DND-41 (cell line): Measurements from ENCODE around the gene BCO2.

Experiments used
- ATAC-seq: fragments of 200-7000 bp; cut with Tn5 transposase; 3 replicates; pipeline ENCODE4 v1.9.1; 2021; ENCODE audit warnings: low read depth; ENCODE audit not compliant: insufficient read depth
- DNase-seq: peaks from one replicate; pipeline ENCODE4 v3.0.0-alpha.2; 2020
- H2AFZ ChIP-seq: 2 replicates; pipeline ENCODE4 v1.6.0; 2012; ENCODE audit warnings: low read depth, low read length
- H3K27ac ChIP-seq: 2 replicates; pipeline ENCODE4 v1.5.1; 2012; ENCODE audit warnings: low read length, inconsistent platforms
- H3K27me3 ChIP-seq: fragments of 200-600 bp; sonication (generic); 2 replicates; pipeline ENCODE4 v1.6.0; 2012; ENCODE audit warnings: low read length, mild to moderate bottlenecking, inconsistent platforms; ENCODE audit not compliant: insufficient read depth, poor library complexity
- H3K36me3 ChIP-seq: 2 replicates; pipeline ENCODE4 v1.5.1; 2012; ENCODE audit warnings: low read length, inconsistent platforms; ENCODE audit not compliant: insufficient read depth
- H3K4me1 ChIP-seq: 2 replicates; pipeline ENCODE4 v1.5.1; 2012; ENCODE audit warnings: mild to moderate bottlenecking, low read length; ENCODE audit not compliant: insufficient read depth
- H3K4me2 ChIP-seq: 2 replicates; pipeline ENCODE4 v1.6.0; 2012; ENCODE audit warnings: mild to moderate bottlenecking, moderate library complexity, low read length, inconsistent platforms; ENCODE audit not compliant: insufficient read depth
- H3K4me3 ChIP-seq, 2 experiments: fragments of 200-600 bp in 1 of 2; shearing (Covaris generic) in 1 of 2; 2 replicates each; pipeline ENCODE4 v1.5.1; 2012 to 2016; ENCODE audit warnings: inconsistent platforms in 2 of 2, low read length in 2 of 2, mild to moderate bottlenecking in 2 of 2, low read depth in 1 of 2, moderate library complexity in 1 of 2
- H3K79me2 ChIP-seq: 2 replicates; pipeline ENCODE4 v1.6.0; 2012; ENCODE audit warnings: low read length, inconsistent platforms; ENCODE audit not compliant: insufficient read depth
- H3K9ac ChIP-seq: 2 replicates; pipeline ENCODE4 v1.6.0; 2012; ENCODE audit warnings: low read depth, mild to moderate bottlenecking, inconsistent platforms, low read length, moderate library complexity
- H3K9me3 ChIP-seq: 2 replicates; pipeline ENCODE4 v1.5.1; 2012; ENCODE audit warnings: low read length, moderate library complexity, mild to moderate bottlenecking, inconsistent platforms; ENCODE audit not compliant: insufficient read depth, severe bottlenecking
- H4K20me1 ChIP-seq: 2 replicates; pipeline ENCODE4 v1.6.0; 2012; ENCODE audit warnings: low read length; ENCODE audit not compliant: insufficient read depth
- EZH2 ChIP-seq: IDR thresholded peaks from 3 replicates; pipeline ENCODE4 v1.6.1; 2012; ENCODE audit warnings: borderline replicate concordance, low read depth, mild to moderate bottlenecking, moderate library complexity, low read length, inconsistent platforms; ENCODE audit not compliant: severe bottlenecking
- TF ChIP-seq, protein P1 (sequence below): IDR thresholded peaks from 2 replicates; pipeline ENCODE4 v1.5.1; 2012; ENCODE audit warnings: borderline replicate concordance, low read length, moderate library complexity, mild to moderate bottlenecking; ENCODE audit not compliant: poor library complexity, severe bottlenecking; ENCODE audit errors: extremely low read depth

Gene BCO2

DNA sequence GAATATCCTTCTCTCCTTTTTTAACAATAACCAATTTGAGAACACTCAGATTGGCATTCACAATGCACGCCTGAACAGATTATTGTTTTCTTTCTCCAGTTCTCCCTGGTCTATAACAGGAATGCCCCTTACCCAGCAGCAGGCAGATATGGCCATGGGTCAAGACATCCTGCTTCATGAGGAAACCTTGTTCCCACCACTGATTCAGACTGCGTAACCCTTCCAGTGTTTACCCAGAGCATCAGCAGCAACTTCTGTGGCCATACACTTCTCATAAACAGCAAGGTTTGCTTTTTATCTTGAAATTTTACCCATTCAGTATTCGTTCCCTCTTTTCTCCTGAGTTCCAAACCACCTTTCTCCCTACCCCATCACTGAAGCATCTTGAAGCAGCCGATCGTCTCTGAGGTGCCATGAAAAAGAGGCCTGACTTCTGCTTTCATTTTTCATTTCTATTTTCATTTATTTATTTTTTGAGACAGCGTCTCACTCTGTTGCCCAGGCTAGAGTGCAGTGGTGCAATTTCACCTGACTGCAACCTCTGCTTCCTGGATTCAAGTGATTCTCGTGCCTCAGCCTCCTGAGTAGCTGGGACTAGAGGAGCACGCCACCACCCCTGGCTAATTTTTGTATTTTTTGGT, 60.6 kb downstream of the BCO2 start:
- no peaks in the 10 kb centered on the region for H3K27me3 ChIP-seq
- no peak overlapping the region for H3K9ac ChIP-seq
- no peaks in the 10 kb centered on the region for H3K4me1 ChIP-seq
- H3K9me3 ChIP-seq: no peaks in the 10 kb centered on the region
- H2AFZ ChIP-seq: no peak overlapping the region
- H3K27ac ChIP-seq: no peak overlapping the region
- no peak overlapping the region for H3K4me2 ChIP-seq
- H3K79me2 ChIP-seq: 0 out of 2 replicates have a peak, but pooled peaks cover 3% of the 10 kb centered on the region
- H4K20me1 ChIP-seq: no peaks in the 10 kb centered on the region
- TF ChIP-seq EZH2: no peak
- TF ChIP-seq, protein P1, sequence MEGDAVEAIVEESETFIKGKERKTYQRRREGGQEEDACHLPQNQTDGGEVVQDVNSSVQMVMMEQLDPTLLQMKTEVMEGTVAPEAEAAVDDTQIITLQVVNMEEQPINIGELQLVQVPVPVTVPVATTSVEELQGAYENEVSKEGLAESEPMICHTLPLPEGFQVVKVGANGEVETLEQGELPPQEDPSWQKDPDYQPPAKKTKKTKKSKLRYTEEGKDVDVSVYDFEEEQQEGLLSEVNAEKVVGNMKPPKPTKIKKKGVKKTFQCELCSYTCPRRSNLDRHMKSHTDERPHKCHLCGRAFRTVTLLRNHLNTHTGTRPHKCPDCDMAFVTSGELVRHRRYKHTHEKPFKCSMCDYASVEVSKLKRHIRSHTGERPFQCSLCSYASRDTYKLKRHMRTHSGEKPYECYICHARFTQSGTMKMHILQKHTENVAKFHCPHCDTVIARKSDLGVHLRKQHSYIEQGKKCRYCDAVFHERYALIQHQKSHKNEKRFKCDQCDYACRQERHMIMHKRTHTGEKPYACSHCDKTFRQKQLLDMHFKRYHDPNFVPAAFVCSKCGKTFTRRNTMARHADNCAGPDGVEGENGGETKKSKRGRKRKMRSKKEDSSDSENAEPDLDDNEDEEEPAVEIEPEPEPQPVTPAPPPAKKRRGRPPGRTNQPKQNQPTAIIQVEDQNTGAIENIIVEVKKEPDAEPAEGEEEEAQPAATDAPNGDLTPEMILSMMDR: no peak
- peaks cover 47% of the 10 kb centered on the region for H3K36me3 ChIP-seq
- H3K4me3 ChIP-seq: no peak overlapping the region
- ATAC-seq (no peak), DNase-seq (no peak)

DNA sequence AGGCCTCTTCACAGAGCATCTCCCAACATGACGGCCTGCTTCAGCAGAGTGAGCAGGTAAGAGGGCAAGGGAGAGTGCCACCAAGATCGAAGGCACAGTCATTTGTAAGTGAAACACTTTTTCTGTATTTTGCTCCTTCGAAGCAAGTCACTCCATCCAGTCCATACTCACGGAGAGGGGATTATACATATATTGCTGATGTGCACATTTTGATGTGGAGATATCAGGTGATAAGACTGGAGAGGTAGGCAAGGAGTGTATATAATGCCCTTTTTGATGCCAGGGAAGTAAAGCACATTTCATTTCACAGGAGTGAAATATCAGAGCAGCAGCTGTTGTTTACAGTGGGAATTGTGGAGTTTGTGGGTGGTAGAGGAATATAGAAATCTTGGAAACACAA, 62.1 kb downstream of the BCO2 start:
- no peak overlapping the region for H3K9ac ChIP-seq
- H3K9me3 ChIP-seq: no peaks in the 10 kb centered on the region
- H3K79me2 ChIP-seq: no peaks in the 10 kb centered on the region
- H3K36me3 ChIP-seq: peaks cover 44% of the 10 kb centered on the region
- no peak overlapping the region for H3K4me2 ChIP-seq
- no peaks in the 10 kb centered on the region for H4K20me1 ChIP-seq
- no peak overlapping the region for H3K4me3 ChIP-seq
- no peaks in the 10 kb centered on the region for H3K4me1 ChIP-seq
- H3K27ac ChIP-seq: no peak overlapping the region
- no peak overlapping the region for H2AFZ ChIP-seq
- ATAC-seq (no peak), DNase-seq (no peak)
- no peaks in the 10 kb centered on the region for H3K27me3 ChIP-seq
- no peak for TF ChIP-seq EZH2
- TF ChIP-seq, protein P1: no peak

DNA sequence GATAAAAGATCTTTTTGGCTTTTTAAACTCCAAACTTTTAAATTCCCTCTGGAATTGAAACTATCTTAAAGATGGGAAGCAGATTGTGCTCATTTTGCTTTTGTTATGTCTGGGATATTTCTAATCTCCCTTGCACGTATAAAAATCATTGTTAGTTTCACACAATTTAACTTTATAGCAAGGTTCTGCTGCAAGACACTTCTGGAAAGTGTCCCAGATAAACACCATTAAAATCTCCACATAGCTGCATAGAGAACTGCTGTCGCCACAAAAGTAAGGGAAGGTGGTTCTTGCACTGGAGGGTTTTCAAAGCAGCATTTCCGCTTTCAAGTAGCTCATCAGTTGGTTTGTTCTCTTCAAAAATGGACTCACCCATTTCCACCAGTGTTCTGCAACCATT, 62.7 kb downstream of the BCO2 start:
- no peak overlapping the region for H3K27ac ChIP-seq
- H3K9me3 ChIP-seq: no peaks in the 10 kb centered on the region
- H3K4me2 ChIP-seq: no peak overlapping the region
- H3K4me1 ChIP-seq: no peaks in the 10 kb centered on the region
- H3K79me2 ChIP-seq: no peaks in the 10 kb centered on the region
- no peak overlapping the region for H3K9ac ChIP-seq
- DNase-seq (no peak), ATAC-seq (no peak)
- TF ChIP-seq EZH2: no peak
- TF ChIP-seq, protein P1: no peak
- no peaks in the 10 kb centered on the region for H4K20me1 ChIP-seq
- H3K36me3 ChIP-seq: peaks cover 44% of the 10 kb centered on the region
- H3K4me3 ChIP-seq: no peak overlapping the region
- H3K27me3 ChIP-seq: no peaks in the 10 kb centered on the region
- H2AFZ ChIP-seq: no peak overlapping the region
